Testis (tissue), 3 donors: Measurements from ENCODE around the gene PLCB1. TPM values are rescaled to one million over a fixed set of nuclear protein-coding genes. Genes with fewer than 3 reads are reported as not detected.

Experiments used
- DNase-seq: peaks from one replicate; pipeline ENCODE4 v3.0.0-alpha.2; 2019
- H3K27ac ChIP-seq, 2 donors: fragments of 200-600 bp; sonication (generic); one replicate each; pipeline ENCODE4 v1.5.1; 2019
- H3K27me3 ChIP-seq: fragments of 200-600 bp; sonication (generic); one replicate; pipeline ENCODE4 v1.5.1; 2019
- H3K36me3 ChIP-seq: fragments of 200-600 bp; sonication (generic); one replicate; pipeline ENCODE4 v1.5.1; 2017; ENCODE audit warnings: low read depth; ENCODE audit errors: missing control alignments
- H3K4me1 ChIP-seq: fragments of 200-600 bp; sonication (generic); one replicate; pipeline ENCODE4 v1.5.1; 2019
- H3K4me3 ChIP-seq, 2 donors: fragments of 200-600 bp; sonication (generic); one replicate each; pipeline ENCODE4 v1.5.1; 2017 to 2019
- H3K9me3 ChIP-seq: fragments of 200-600 bp; sonication (generic); one replicate; pipeline ENCODE4 v1.5.1; 2017
- POLR2A ChIP-seq: fragments of 450-650 bp; IDR thresholded peaks from one replicate; pipeline ENCODE4 v1.6.1; 2017; ENCODE audit warnings: antibody characterized with exemption, mild to moderate bottlenecking, moderate library complexity
- WGBS, 2 donors: methylation state at CpG; one replicate each; pipeline ENCODE4 v1.1.5; 2018; 5-methylcytosine and 5-hydroxymethylcytosine counted together
- intact Hi-C: fragments of 100-400 bp; cut with DNase I; formaldehyde crosslinking; loops from one replicate; pipeline ENCODE4 v1.15.1; 2023; ENCODE audit warnings: low total_unique reads
- polyA plus RNA-seq: library from polyadenylated mRNA; stranded (reverse); fragments of 350-450 nt; fragmentation: Illumina TruSeq; extraction: RNeasy Lipid Tissue Mini Kit (QIAGEN cat#74804); gene quantifications from one replicate; pipeline ENCODE4 v1.2.3, GENCODE V29; 2014; ENCODE audit warnings: low read depth, low replicate concordance; ENCODE audit not compliant: insufficient read depth
- total RNA-seq, 2 donors: library from RNA; depleted of rRNA; stranded (reverse); fragments of >200 nt; gene quantifications; one replicate each; pipeline ENCODE4 v1.2.3, GENCODE V29; 2016
- TF ChIP-seq, protein P1 (sequence below), 3 experiments: fragments of 450-650 bp in 2 of 3; fragments of 200-600 bp in 1 of 3; sonication (generic) in 1 of 3; IDR thresholded peaks; one replicate each; pipeline ENCODE4 v1.5.1; 2016 to 2019; ENCODE audit warnings: antibody characterized with exemption in 3 of 3, mild to moderate bottlenecking in 2 of 3, moderate library complexity in 1 of 3

The PLCB1 gene
- total and polyA plus RNA-seq, 3 donors from 2014 or later: 3.1 to 9.8 (median 8.2) TPM

DNA sequence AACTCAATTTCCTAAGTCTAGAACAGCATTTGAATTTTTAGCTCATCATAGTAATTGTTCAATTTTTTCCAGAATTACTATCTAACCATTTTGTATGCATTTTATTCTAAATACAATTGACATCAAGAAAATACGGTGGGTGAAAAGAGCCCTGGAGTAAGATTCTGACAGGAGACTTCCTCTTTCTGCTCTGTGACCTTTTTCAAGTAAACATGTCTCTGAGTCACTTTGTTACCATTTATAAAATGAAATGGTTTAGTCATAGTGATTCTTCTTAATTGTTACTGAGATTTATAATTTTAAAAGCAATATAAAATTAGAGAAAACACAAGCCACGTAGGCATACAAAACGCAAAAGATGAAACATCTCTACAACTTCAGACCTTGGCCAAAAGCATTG lies 80.2 kb downstream of the PLCB1 start:
- intact Hi-C loops: no loop called here
- no peaks in the 10 kb centered on the region for H3K9me3 ChIP-seq
- H3K27ac ChIP-seq: no peak overlapping the region
- H3K4me3 ChIP-seq: no peak overlapping the region
- no peaks in the 10 kb centered on the region for H3K36me3 ChIP-seq
- no peaks in the 10 kb centered on the region for H3K27me3 ChIP-seq
- no peaks in the 10 kb centered on the region for H3K4me1 ChIP-seq
- DNase-seq: no peak
- 88 to 89% methylated on average over 3 of the region's 3 CpGs for WGBS, 2 donors
- TF ChIP-seq POLR2A: no peak

DNA sequence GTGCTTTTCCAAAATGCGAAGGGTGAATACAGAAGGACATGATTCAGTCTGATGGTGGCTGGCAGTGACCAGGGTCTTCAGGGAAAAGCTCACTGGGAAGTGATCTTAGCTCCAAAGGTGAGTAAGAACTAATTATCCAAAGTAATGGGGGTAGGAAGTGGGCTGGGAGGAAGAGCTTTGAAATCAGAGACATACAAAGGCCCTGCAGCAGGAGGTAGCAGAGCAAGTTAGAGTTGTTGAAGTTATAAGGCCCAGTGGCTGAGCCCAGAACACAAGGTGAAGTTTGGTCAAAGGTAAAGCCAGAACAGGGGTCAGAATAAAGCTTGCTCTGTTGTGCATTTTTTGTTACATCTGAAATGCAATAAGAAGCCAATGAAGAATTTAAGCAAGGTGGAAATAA lies 81.2 kb downstream of the PLCB1 start:
- H3K27ac ChIP-seq: no peak overlapping the region
- no peaks in the 10 kb centered on the region for H3K9me3 ChIP-seq
- intact Hi-C loops: no loop called here
- TF ChIP-seq POLR2A: no peak
- TF ChIP-seq, protein P1, sequence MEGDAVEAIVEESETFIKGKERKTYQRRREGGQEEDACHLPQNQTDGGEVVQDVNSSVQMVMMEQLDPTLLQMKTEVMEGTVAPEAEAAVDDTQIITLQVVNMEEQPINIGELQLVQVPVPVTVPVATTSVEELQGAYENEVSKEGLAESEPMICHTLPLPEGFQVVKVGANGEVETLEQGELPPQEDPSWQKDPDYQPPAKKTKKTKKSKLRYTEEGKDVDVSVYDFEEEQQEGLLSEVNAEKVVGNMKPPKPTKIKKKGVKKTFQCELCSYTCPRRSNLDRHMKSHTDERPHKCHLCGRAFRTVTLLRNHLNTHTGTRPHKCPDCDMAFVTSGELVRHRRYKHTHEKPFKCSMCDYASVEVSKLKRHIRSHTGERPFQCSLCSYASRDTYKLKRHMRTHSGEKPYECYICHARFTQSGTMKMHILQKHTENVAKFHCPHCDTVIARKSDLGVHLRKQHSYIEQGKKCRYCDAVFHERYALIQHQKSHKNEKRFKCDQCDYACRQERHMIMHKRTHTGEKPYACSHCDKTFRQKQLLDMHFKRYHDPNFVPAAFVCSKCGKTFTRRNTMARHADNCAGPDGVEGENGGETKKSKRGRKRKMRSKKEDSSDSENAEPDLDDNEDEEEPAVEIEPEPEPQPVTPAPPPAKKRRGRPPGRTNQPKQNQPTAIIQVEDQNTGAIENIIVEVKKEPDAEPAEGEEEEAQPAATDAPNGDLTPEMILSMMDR (IDR thresholded peaks at IDR 0.05): no peak
- no peak for DNase-seq
- H3K4me1 ChIP-seq: no peaks in the 10 kb centered on the region
- no peaks in the 10 kb centered on the region for H3K36me3 ChIP-seq
- no peaks in the 10 kb centered on the region for H3K27me3 ChIP-seq
- no peak overlapping the region for H3K4me3 ChIP-seq
- WGBS, 2 donors: 95 to 97% methylated on average over 1 of the region's 1 CpG

DNA sequence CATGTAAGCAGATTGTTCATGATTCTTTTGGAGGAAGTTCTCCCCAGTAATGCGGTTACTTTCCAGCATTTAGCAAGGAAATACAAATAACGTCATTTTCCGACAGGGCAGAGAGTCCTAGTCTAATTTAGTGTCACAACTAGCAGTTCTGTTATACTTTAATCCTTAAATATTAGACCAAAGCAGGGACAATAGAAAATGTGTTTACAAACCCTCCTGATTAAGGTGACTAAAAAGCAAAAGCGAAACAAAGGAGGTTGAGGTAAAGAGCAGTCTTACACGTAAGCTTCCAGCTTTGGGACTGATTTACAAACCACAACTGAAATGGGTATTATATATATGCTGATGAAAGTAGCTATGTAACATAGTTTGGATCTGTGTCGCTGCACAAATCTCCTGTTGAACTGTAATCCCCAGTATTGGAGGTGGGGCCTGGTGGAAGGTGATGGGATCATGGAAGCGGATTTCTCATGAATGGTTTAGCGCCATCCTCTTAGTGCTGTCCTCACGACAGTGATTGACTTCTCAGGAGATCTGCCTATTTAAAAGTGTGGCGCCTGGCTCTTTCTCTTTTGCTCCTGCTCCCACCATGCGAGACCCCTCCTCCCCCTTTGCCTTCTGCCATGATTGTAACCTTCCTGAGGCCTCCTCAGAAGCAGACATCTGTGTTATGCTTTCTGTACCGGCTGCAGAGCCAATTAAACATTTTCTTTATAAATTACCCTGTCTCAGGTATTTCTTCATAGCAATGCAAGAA lies 81.9 kb downstream of the PLCB1 start:
- intact Hi-C loops: no loop called here
- H3K4me3 ChIP-seq: no peak overlapping the region
- H3K27ac ChIP-seq: no peak overlapping the region
- no peaks in the 10 kb centered on the region for H3K36me3 ChIP-seq
- H3K9me3 ChIP-seq: no peaks in the 10 kb centered on the region
- H3K27me3 ChIP-seq: no peaks in the 10 kb centered on the region
- WGBS, 2 donors: 87% methylated on average over 12 of the region's 12 CpGs
- TF ChIP-seq, protein P1 (IDR thresholded peaks at IDR 0.05): no peak
- TF ChIP-seq POLR2A: no peak
- H3K4me1 ChIP-seq: no peaks in the 10 kb centered on the region
- DNase-seq: no peak

DNA sequence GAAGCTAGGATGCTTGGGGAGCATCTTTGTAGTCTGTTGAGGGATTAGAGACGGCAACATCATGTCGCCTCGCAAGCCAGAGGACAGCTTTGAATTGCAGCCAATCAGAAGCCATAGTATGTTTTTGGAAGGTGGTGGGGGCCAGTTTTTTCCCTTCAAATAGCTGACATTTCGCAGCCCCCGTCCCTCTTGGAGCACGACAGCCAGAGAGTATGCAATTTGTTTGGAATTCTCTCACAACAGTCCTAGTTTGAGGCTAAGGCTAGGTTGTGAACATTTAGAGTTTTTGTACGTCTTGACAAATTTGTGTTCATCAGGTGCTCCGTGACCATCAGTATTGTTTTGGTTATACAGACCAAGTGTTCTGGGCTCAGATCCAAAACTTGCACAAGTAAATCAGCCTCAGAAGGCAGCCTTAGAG lies 83.3 kb downstream of the PLCB1 start:
- Histone ChIP-seq H3K9me3 (no peaks in the 10 kb centered on the region), H3K36me3 (no peaks in the 10 kb centered on the region), H3K27ac (no peak overlapping the region), H3K4me1 (no peaks in the 10 kb centered on the region), H3K4me3 (no peak overlapping the region), H3K27me3 (no peaks in the 10 kb centered on the region)
- no peak for DNase-seq
- TF ChIP-seq, protein P1 (IDR thresholded peaks at IDR 0.05): no peak
- WGBS, 2 donors: 46 to 57% methylated on average over 8 of the region's 8 CpGs
- intact Hi-C loops: no loop called here

DNA sequence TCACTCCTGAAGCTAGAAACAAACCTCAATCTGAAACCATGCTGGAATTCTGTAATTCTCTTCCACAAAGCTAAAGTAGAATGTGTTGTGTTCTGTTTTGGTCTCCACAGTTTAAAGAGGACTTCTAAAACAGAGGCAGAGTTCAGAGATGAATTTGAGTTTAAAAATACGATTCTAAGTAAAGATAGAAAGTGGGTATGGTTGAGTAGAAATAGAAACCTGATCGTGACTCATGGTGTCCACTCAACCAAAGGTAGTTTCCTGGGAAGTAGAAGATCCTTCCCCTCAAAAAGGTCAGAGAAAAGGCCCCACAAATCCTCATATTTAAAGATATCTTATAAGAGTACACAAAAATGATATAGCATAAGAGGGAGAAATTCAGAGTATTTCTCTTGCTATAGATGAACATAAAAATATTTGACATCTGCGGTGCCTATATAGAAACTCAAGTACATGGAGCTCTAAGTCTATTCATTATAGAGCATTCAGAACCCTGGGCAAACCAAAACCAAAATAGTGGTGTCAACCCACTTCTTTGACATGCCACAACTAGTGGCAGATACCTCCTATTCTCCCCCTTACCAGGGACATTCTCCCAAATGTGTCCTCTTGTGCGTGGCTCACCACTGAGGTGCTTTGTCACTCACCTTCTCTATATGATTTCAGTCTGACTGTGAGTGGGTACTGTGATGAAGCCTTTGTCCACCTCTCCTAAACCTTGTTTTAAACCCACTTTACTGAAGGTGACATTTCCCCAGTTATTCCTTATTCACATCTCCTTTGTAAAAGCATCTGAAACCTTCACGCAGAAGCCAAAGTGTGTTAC lies 84.5 kb downstream of the PLCB1 start:
- no peak for TF ChIP-seq POLR2A
- TF ChIP-seq, protein P1 (IDR thresholded peaks at IDR 0.05): no peak
- H3K4me1 ChIP-seq: no peaks in the 10 kb centered on the region
- no peaks in the 10 kb centered on the region for H3K36me3 ChIP-seq
- no peak for DNase-seq
- no peak overlapping the region for H3K27ac ChIP-seq
- WGBS, 2 donors: 91 to 93% methylated on average over 5 of the region's 5 CpGs
- H3K4me3 ChIP-seq: no peak overlapping the region
- H3K9me3 ChIP-seq: no peaks in the 10 kb centered on the region
- H3K27me3 ChIP-seq: no peaks in the 10 kb centered on the region
- intact Hi-C loops: no loop called here
